ENCODE results near the gene LHX3.

DNA sequence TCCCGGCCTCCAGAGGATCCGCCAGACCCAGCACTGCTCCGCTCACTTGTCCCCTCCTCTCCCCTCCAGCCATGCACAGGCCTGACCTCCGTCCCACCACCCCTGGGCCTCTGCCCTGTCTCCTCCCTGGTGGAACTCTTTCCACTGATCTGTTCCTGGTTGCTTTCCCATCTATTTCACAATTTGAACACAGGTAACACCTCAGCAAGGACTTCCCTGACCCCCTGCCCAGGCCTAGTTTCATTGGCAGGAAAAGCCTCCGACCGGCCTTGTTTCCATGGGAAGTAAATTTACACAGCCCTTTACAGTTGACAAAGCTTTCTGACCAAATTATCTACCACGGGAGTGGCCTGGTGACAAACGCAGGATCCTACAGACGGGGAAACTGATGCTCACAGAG lies 25.8 kb upstream of the LHX3 start:
- TF ChIP-seq, protein P1, sequence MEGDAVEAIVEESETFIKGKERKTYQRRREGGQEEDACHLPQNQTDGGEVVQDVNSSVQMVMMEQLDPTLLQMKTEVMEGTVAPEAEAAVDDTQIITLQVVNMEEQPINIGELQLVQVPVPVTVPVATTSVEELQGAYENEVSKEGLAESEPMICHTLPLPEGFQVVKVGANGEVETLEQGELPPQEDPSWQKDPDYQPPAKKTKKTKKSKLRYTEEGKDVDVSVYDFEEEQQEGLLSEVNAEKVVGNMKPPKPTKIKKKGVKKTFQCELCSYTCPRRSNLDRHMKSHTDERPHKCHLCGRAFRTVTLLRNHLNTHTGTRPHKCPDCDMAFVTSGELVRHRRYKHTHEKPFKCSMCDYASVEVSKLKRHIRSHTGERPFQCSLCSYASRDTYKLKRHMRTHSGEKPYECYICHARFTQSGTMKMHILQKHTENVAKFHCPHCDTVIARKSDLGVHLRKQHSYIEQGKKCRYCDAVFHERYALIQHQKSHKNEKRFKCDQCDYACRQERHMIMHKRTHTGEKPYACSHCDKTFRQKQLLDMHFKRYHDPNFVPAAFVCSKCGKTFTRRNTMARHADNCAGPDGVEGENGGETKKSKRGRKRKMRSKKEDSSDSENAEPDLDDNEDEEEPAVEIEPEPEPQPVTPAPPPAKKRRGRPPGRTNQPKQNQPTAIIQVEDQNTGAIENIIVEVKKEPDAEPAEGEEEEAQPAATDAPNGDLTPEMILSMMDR (IDR thresholded peaks at IDR 0.05; ENCODE audit: low read length), result no peak
- TF ChIP-seq EZH2 (optimal IDR thresholded peaks at IDR 0.05; ENCODE audit: low read depth, low read length), result no peak
- TF ChIP-seq EZH2phosphoT487 (IDR thresholded peaks at IDR 0.05; ENCODE audit: low read length), result no peak
